Left renal cortex interstitium (tissue), 4 donors: ENCODE data around the gene FRMD3. TPM values are rescaled to one million over a fixed set of nuclear protein-coding genes. Genes with fewer than 3 reads are reported as not detected.

Experiments
- DNase-seq, 4 donors: peaks; one replicate each; pipeline ENCODE4 v3.0.0-alpha.2; 2013; ENCODE audit warnings: low read depth in 4 of 4, low spot score in 2 of 4, missing footprints in 1 of 4
- polyA plus RNA-seq, 4 donors: library from polyadenylated mRNA; unstranded; fragments of 120-200 nt; gene quantifications; one replicate each; pipeline ENCODE4 v1.2.1, GENCODE V29; 2013; ENCODE audit not compliant: insufficient read length in 4 of 4

Gene FRMD3
- polyA plus RNA-seq, 4 donors: 19.3 to 23.0 (median 22.1) TPM

DNA sequence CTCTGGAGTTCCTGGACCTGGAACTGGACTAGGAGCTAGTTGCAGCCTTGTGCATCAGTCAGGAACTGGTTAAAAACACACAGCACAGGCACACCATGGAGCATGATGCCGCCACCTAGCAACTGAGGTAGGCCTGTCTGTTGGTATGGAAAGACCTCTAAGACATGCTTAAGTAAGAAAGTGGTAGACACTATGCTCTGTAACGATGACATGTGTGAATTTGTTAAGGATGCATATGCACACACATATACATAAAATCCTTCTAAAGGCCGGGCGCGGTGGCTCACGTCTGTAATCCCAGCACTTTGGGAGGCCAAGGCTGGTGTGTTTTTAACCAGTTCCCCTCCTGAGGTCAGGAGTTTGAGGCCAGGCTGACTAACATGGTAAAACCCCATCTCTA is 338.4 kb downstream of the FRMD3 start:
- DNase-seq: no peak

DNA sequence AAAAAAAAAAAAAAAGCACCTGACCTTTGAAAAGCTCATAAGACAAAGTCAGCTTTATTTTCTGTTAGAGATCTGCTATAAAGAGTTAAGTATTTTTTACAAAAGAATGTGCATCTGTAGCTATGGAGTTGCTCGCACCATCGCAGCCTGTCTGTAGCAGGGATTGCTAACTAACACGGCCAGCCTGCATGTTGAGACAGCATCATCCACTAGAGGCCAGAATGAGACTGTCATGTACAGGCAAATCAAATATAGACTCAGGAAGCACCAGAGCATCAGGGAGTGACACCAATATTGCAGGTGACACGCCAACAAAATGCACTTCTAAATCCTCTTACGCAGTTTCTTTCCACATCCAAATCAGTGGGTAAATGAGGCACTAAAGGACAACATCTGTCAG is 339.0 kb downstream of the FRMD3 start:
- DNase-seq: no peak

GRCh38 chr9:83198371-83198770 is 339.8 kb downstream of the FRMD3 start:
- no peak for DNase-seq

DNA sequence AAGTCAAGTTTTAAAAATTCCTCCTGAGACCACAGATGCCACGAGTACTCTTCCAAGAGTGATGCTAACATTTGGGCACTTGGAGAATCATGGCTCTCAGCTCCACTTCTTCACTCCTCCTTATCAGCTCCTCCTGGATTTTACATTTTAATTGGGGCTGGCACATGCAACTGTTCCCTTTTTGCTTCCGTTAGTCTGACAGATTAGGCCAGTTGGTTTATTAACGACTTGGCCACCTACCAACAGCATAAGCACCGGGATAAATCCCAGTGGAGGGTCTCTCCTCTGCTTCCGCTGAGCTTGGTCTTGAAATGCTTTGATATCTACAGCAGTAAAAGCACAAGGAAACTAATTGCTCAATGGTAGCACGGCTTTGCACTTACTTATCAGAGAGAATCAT is 340.6 kb downstream of the FRMD3 start:
- DNase-seq: no peak

DNA sequence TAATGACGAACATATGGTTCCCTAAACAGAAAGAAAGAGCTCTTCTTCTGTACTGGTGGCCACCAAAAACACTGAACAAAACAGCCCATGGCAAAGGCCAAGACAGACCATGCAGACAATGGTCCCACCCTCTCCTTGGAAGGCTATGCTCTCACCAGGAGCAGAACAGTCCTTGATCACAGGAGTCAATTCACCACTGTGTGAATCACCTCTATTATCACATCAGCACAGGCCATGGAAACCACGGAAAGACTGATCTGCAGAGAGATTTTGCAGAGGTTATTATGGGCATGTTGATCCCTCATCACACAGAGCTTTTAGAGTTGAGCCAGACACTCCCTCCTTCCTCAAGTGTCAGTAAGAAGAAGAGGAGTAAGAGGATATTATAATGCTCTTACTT is 341.3 kb downstream of the FRMD3 start:
- DNase-seq: no peak

Other genes starting within 250 kb of the FRMD3 start
- 10 to 100 TPM; 10.4 to 16.0 (median 13.1) TPM for gene IDNK, start 84.7 kb upstream of the FRMD3 start, polyA plus RNA-seq
- 100 to 1,000 TPM in 3 of 4 donors, 10 to 100 TPM in 1; 97.7 to 118 (median 111) TPM for gene UBQLN1, start 169.6 kb upstream of the FRMD3 start, polyA plus RNA-seq